ENCODE data around the gene ALG3. TPM values are rescaled to one million over a fixed set of nuclear protein-coding genes. Genes with fewer than 3 reads are reported as not detected.

Gene ALG3
- total RNA-seq: 17.0 TPM
- polyA plus RNA-seq: 49.5 TPM

DNA sequence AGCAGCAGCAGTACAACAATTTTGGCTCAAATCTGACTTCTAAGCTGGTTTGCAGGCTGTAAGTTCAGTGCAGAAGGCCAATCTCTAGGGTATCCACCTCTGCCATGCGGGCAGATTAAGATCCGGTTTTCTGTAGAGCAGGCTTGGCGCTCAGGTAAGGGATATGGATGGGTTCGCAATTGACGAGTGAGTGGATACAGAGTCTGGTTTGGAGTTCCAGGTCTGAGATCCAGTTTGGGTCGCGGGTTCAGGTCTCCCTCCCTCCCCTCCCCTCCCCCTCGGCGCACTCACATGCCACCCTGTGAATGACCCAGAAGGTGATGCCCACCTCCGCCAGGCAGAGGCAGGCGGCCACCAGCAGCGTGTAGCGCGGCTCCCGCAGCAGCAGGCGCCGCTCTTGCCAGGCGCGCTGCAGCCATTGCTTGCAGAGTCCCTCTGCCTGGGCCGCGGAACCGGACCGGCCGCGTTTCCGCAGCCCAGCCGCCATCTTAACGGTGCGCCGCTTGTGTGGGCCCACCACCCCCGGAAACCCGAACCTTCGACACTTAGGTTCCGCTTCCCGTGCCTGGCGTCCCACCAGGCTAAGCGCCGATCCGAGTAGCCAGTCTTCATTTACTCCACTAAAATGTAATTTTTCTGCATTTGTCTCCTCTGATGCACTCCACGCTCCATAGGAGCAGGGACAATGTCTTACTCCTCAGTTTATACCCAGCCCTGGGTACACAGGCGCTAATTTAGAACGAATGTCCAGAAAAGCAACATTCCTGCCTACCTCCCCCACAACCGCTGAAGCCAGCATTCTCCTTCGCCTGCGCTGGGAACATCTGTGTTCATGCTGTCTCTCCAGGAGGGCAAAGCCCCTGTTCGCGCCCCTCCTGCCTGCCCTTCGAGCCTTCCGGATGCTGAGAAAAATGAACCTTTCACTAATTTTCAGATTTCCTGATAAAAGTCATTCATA lies at the start of gene ALG3:
Gene ALG3, minus strand, starts transcription at position 509 of the 958 bp plus-strand sequence. Its CDS starts 22 bp downstream, at position 487.
- under 1% methylated on average over 49 of the region's 49 CpGs for WGBS
- DNase-seq (ENCODE audit: extremely low spot score): peak; percentile 50
- Histone ChIP-seq H3K4me1 (ENCODE audit: insufficient read depth) (no peaks in the 10 kb centered on the region), H3K27ac (ENCODE audit: low read depth) (peak within 1 kb of the TSS; percentile 63), H3K36me3 (ENCODE audit: insufficient read depth) (peaks cover 3% of the 10 kb centered on the region), H3K4me3 (ENCODE audit: low read depth, low read length) (peak within 1 kb of the TSS; percentile 86)

DNA sequence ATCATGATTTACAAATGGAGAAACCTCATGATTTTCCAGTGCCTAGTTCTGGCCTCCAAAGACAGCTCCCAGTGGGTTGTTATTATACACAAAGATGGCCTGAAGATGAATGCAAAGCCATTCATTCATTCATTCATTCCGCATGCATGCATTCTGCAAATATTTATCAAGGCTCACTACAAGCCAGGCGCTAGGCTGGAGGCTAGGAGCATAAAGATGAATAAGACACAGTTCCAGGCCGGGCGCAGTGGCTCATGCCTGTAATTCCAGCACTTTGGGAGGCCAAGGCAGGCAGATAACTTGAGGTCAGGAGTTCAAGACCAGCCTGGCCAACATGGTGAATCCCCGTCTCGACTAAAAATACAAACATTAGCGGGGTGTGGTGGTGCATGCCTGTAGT lies 47.9 kb upstream of the ALG3 start:
- Histone ChIP-seq H3K27ac (ENCODE audit: low read depth) (no peak overlapping the region), H3K4me1 (ENCODE audit: insufficient read depth) (no peaks in the 10 kb centered on the region), H3K36me3 (ENCODE audit: insufficient read depth) (no peaks in the 10 kb centered on the region), H3K4me3 (ENCODE audit: low read depth, low read length) (no peak overlapping the region)
- no peak for DNase-seq (ENCODE audit: extremely low spot score)
- WGBS: 74% methylated on average over 7 of the region's 7 CpGs

DNA sequence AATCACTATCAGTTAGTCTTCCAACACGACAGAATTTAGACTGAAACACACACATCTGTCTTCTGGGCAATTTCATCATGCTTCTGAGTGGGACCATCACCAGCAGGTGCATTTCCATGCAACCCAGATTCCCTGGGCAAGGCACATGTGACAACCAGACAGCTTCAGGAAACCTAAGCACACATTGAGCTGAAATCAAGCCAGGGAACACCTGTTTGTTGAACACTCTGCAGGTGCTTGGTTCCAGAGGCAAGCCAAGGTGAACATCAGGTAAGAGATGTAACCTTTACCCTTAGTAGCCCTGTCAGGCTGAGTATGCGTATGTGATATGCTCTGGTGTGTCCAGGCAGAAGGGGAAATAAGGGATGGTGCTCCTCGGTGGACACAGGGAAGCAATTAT lies 47.0 kb upstream of the ALG3 start:
- DNase-seq (ENCODE audit: extremely low spot score): no peak

DNA sequence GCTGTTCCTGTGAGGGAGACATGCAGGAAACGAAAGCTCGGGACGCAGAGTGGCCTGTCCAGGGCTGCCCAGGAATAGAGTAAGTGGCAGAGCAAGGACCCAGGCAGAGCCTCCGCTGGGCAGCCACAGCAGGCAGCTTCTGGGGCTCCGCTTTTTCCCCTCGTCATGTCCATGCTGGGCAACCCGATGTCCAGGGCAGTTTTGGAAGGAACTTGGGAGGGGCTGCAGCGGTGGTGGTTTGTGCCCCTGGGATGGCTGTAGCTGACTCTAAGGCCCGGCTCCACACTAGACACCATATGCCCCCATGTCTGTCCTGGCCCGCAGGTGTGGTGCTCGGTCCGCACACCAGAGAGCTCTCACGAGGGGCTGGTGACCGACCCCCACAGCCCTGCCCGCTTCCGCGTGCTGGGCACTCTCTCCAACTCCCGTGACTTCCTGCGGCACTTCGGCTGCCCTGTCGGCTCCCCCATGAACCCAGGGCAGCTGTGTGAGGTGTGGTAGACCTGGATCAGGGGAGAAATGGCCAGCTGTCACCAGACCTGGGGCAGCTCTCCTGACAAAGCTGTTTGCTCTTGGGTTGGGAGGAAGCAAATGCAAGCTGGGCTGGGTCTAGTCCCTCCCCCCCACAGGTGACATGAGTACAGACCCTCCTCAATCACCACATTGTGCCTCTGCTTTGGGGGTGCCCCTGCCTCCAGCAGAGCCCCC lies 43.1 kb upstream of the ALG3 start:
- Histone ChIP-seq H3K27ac (ENCODE audit: low read depth) (no peak overlapping the region), H3K4me1 (ENCODE audit: insufficient read depth) (no peaks in the 10 kb centered on the region), H3K36me3 (ENCODE audit: insufficient read depth) (no peaks in the 10 kb centered on the region), H3K4me3 (ENCODE audit: low read depth, low read length) (no peak overlapping the region)
- no peak for DNase-seq (ENCODE audit: extremely low spot score)
- WGBS: 89% methylated on average over 21 of the region's 21 CpGs

More for the DNA sequence above, 47.0 kb upstream of the ALG3 start:
- no peak overlapping the region for H3K27ac ChIP-seq (ENCODE audit: low read depth)
- no peak overlapping the region for H3K4me3 ChIP-seq (ENCODE audit: low read depth, low read length)
- 60% methylated on average over 3 of the region's 3 CpGs for WGBS
- H3K36me3 ChIP-seq (ENCODE audit: insufficient read depth): no peaks in the 10 kb centered on the region
- H3K4me1 ChIP-seq (ENCODE audit: insufficient read depth): no peaks in the 10 kb centered on the region

DNA sequence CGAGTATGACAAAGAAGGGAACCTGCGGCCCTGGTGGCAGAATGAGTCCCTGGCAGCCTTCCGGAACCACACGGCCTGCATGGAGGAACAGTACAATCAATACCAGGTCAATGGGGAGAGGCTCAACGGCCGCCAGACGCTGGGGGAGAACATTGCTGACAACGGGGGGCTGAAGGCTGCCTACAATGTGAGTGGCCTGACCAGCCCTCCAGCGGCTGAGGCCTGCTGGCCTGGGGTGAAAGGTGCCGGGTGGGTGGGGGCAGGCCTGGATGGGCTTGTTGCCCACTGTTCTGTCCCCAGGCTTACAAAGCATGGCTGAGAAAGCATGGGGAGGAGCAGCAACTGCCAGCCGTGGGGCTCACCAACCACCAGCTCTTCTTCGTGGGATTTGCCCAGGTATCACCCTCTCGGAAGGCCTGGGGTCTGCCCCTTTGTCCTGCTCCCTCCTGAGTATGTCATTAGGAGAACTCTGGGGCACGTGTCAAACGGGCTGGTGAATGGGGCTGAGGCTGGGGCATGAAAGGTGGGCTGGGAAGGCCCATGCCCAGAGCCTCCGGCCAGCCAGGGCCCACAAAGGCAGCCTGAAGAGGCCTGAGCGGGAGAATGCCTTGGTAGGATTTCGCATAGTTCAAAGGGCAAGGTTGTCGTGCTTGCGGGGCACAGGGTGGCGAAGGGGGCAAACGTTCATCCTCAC lies 42.4 kb upstream of the ALG3 start:
- DNase-seq (ENCODE audit: extremely low spot score): no peak
- H3K4me1 ChIP-seq (ENCODE audit: insufficient read depth): no peaks in the 10 kb centered on the region
- no peak overlapping the region for H3K4me3 ChIP-seq (ENCODE audit: low read depth, low read length)
- no peak overlapping the region for H3K27ac ChIP-seq (ENCODE audit: low read depth)
- H3K36me3 ChIP-seq (ENCODE audit: insufficient read depth): no peaks in the 10 kb centered on the region
- 85% methylated on average over 22 of the region's 22 CpGs for WGBS

DNA sequence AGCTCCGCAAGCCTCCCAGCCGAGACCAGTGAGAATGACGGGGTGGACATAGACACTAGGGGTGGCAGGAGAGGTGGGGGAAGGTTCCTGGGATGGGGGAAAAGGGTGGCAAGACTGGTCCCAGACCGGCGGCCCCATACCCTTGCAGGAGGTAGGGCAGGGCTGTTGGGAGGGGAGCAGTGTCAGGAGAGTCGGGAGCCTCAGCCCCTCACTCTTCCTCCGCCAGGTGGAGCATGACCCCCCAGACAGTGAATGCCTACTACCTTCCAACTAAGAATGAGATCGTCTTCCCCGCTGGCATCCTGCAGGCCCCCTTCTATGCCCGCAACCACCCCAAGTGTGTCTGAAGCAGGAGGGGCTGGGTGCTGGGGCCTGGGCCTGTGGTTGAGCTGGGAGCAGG lies 41.6 kb upstream of the ALG3 start:
- DNase-seq (ENCODE audit: extremely low spot score): no peak
- 79% methylated on average over 10 of the region's 10 CpGs for WGBS
- Histone ChIP-seq H3K4me1 (ENCODE audit: insufficient read depth) (no peaks in the 10 kb centered on the region), H3K4me3 (ENCODE audit: low read depth, low read length) (no peak overlapping the region), H3K27ac (ENCODE audit: low read depth) (no peak overlapping the region), H3K36me3 (ENCODE audit: insufficient read depth) (no peaks in the 10 kb centered on the region)

DNA sequence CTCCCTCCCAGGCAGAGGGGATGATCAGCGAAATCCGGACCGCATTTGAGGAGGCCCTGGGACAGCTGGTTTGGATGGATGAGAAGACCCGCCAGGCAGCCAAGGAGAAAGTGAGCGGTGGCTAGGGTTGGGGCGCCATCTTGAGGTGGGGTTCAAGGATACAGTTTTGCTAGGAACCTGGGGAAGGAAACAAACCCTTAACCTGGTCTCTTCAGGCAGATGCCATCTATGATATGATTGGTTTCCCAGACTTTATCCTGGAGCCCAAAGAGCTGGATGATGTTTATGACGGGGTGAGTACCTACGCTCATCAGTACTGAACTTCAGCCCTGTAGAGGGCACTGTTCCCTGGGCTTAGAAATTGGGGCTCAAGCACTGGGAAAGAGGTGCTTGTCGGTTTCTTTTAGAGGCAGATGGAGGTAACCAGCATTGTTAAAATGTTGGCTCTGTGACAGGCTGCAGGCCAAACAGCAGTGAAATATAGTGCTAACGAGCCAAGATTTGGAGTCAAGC lies 40.7 kb upstream of the ALG3 start:
- 10% methylated on average over 10 of the region's 10 CpGs for WGBS
- Histone ChIP-seq H3K27ac (ENCODE audit: low read depth) (no peak overlapping the region), H3K4me3 (ENCODE audit: low read depth, low read length) (no peak overlapping the region), H3K36me3 (ENCODE audit: insufficient read depth) (no peaks in the 10 kb centered on the region), H3K4me1 (ENCODE audit: insufficient read depth) (no peaks in the 10 kb centered on the region)
- no peak for DNase-seq (ENCODE audit: extremely low spot score)

DNA sequence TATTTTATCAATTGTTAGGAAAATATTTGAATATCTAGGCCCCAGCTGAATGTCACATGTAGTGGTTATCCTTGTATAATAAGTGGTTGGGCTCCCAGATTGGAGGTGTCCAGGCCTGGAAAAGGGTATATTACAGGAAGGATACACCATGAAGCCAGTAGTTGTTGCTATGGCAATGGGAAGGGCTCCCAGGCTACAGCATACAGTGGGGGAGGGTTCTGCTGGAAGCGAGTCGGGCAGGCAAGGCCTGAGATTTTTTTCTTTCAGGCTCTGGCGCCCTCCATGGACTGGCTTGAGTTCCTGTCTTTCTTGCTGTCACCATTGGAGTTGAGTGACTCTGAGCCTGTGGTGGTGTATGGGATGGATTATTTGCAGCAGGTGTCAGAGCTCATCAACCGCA lies 35.9 kb upstream of the ALG3 start:
- Histone ChIP-seq H3K4me3 (ENCODE audit: low read depth, low read length) (no peak overlapping the region), H3K27ac (ENCODE audit: low read depth) (no peak overlapping the region), H3K4me1 (ENCODE audit: insufficient read depth) (no peaks in the 10 kb centered on the region), H3K36me3 (ENCODE audit: insufficient read depth) (no peaks in the 10 kb centered on the region)
- DNase-seq (ENCODE audit: extremely low spot score): no peak
- 13% methylated on average over 4 of the region's 4 CpGs for WGBS

DNA sequence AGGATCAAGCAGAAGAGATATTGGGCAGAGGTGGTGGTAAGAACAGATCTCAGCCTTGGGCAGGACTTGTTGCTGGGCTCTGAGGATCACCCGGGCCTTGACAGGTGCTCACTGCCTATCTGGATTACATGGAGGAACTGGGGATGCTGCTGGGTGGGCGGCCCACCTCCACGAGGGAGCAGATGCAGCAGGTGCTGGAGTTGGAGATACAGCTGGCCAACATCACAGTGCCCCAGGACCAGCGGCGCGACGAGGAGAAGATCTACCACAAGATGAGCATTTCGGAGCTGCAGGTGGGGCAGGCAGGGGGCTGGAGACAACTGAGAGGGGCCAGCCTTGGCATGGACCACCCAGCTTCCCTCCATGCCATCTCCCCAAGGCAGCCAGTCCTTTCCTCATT lies 34.9 kb upstream of the ALG3 start:
- H3K4me1 ChIP-seq (ENCODE audit: insufficient read depth): no peaks in the 10 kb centered on the region
- no peak overlapping the region for H3K4me3 ChIP-seq (ENCODE audit: low read depth, low read length)
- no peaks in the 10 kb centered on the region for H3K36me3 ChIP-seq (ENCODE audit: insufficient read depth)
- H3K27ac ChIP-seq (ENCODE audit: low read depth): no peak overlapping the region
- no peak for DNase-seq (ENCODE audit: extremely low spot score)
- 91% methylated on average over 8 of the region's 8 CpGs for WGBS

DNA sequence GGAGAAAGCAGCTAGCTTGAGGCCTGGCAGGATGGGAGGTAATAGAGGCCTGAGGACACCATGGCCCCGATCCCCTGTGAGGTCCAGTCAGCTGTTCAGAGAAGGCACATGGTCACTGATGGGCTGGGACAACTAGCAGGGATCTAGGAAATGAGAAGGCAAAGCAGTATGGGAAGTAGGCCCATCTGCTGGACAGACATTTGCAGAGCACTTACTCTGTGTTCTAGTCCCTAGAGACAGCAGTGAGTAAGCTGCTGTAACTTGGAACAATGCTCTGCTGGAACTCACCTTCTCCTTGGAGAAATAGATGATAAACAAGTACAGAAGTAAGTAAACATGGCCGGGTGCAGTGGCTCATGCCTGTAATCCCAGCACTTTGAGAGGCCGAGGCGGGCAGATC lies 34.2 kb upstream of the ALG3 start:
- Histone ChIP-seq H3K4me3 (ENCODE audit: low read depth, low read length) (no peak overlapping the region), H3K27ac (ENCODE audit: low read depth) (no peak overlapping the region), H3K4me1 (ENCODE audit: insufficient read depth) (no peaks in the 10 kb centered on the region), H3K36me3 (ENCODE audit: insufficient read depth) (no peaks in the 10 kb centered on the region)
- 88% methylated on average over 4 of the region's 4 CpGs for whole genome bisulfite sequencing
- no peak for DNase-seq (ENCODE audit: extremely low spot score)

DNA sequence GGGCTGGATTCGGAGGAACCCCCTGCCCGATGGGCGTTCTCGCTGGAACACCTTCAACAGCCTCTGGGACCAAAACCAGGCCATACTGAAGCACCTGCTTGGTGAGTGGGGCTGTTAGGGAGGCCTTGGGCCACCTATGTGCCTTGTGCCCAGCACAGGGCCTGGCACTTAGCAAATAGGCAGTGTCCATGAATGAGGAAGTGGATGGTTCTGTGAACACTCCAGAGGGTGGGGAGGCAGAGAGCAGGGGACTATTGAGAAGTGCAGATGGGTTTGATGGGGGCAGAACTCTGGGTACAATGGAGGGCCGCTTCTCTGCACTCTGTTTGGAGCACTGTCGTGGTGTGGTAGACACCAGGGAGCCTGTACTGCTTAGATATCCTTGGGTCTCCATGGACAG lies 28.6 kb upstream of the ALG3 start:
- no peak overlapping the region for H3K27ac ChIP-seq (ENCODE audit: low read depth)
- no peaks in the 10 kb centered on the region for H3K4me1 ChIP-seq (ENCODE audit: insufficient read depth)
- H3K4me3 ChIP-seq (ENCODE audit: low read depth, low read length): no peak overlapping the region
- no peak for DNase-seq (ENCODE audit: extremely low spot score)
- H3K36me3 ChIP-seq (ENCODE audit: insufficient read depth): no peaks in the 10 kb centered on the region
- WGBS: 89% methylated on average over 6 of the region's 6 CpGs

DNA sequence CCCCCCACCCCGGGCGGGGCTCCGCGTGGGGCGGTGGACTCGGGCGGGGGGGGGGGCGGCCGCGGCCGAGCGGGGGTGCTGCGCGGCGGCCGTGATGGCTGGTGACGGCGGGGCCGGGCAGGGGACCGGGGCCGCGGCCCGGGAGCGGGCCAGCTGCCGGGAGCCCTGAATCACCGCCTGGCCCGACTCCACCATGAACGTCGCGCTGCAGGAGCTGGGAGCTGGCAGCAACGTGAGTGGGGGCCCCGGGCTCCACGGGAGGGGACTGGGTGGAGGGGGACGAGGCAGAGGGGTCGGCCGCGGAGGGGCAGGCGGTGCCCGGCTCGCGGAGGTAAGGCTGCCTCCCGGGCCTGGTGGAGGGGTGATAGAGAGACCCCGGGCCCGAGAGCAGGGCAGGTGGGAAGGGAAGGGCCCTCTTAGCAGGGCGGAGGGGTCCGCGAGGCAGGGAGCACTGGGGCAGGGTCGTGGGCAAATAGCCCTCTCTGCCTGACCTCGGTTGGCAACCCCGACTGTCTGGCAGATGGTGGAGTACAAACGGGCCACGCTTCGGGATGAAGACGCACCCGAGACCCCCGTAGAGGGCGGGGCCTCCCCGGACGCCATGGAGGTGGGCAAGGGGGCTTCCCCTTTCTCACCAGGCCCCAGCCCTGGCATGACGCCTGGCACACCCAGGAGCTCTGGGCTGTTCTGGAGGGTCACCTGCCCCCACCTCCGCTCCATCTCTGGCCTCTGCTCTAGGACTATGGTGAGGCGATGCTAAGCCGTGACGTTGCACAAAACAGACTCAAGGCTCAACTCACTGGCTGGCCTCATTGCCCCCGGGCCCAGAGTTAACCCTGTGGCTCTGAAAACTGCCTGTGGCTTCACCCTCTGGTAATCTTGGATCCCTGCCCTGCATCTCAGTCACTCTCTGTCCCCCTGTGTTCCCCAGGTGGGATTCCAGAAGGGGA lies 27.5 kb upstream of the ALG3 start, which contains the start of gene ECE2:
Gene ECE2, plus strand, starts transcription at position 62 of the 950 bp plus-strand sequence. Its CDS starts 132 bp downstream, at position 194.
- no peaks in the 10 kb centered on the region for H3K36me3 ChIP-seq (ENCODE audit: insufficient read depth)
- H3K27ac ChIP-seq (ENCODE audit: low read depth): no peak within 1 kb of the TSS
- H3K4me1 ChIP-seq (ENCODE audit: insufficient read depth): no peaks in the 10 kb centered on the region
- 11% methylated on average over 65 of the region's 65 CpGs for WGBS
- peak within 1 kb of the TSS; percentile 3 for H3K4me3 ChIP-seq (ENCODE audit: low read depth, low read length)
- DNase-seq (ENCODE audit: extremely low spot score): no peak

All from urinary bladder (tissue), 4 donors.